DMS114 treated with DMSO at 0.1 percent for 48 hours (cell line): Measurements from ENCODE around the gene POSTN.
A peak's percentile ranks its signal among the peaks of the same experiment; 100 is the strongest.

ENCODE experiments used
- DNase-seq: peaks from one replicate; lab custom pipeline; 2025; ENCODE audit not compliant: unreplicated experiment; lab: John Stamatoyannopoulos, UW

POSTN gene, protein sequence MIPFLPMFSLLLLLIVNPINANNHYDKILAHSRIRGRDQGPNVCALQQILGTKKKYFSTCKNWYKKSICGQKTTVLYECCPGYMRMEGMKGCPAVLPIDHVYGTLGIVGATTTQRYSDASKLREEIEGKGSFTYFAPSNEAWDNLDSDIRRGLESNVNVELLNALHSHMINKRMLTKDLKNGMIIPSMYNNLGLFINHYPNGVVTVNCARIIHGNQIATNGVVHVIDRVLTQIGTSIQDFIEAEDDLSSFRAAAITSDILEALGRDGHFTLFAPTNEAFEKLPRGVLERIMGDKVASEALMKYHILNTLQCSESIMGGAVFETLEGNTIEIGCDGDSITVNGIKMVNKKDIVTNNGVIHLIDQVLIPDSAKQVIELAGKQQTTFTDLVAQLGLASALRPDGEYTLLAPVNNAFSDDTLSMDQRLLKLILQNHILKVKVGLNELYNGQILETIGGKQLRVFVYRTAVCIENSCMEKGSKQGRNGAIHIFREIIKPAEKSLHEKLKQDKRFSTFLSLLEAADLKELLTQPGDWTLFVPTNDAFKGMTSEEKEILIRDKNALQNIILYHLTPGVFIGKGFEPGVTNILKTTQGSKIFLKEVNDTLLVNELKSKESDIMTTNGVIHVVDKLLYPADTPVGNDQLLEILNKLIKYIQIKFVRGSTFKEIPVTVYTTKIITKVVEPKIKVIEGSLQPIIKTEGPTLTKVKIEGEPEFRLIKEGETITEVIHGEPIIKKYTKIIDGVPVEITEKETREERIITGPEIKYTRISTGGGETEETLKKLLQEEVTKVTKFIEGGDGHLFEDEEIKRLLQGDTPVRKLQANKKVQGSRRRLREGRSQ

DNA sequence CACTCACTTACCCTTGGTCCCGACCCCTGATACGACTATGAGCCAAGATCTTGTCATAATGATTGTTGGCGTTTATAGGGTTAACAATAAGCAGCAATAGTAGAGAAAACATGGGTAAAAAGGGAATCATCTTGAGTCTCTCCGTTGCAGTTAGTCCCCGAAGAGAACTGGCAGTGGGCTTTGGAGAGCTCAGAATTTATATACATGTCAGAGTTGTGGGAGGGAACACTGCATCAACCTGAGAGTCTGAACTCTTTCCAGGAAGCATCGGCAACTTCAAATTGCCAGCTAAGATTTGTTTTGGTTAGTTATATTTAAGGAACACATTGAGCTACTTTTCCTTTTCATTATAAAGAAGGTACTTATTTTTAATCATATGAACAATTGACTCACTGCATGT, at the start of gene POSTN:
POSTN (minus strand) TSS at position 172 of the 400 bp plus-strand sequence; CDS start at position 130, 42 bp downstream.
- DNase-seq, result no peak

- DNase-seq, result no peak
Measured at GRCh38 chr13:37647031-37647650, 48.6 kb upstream of the POSTN start.

- no peak for DNase-seq
Measured at GRCh38 chr13:37646531-37646930, 48.0 kb upstream of the POSTN start.

- DNase-seq, result no peak
Measured at GRCh38 chr13:37645181-37645740, 46.7 kb upstream of the POSTN start.

DNA sequence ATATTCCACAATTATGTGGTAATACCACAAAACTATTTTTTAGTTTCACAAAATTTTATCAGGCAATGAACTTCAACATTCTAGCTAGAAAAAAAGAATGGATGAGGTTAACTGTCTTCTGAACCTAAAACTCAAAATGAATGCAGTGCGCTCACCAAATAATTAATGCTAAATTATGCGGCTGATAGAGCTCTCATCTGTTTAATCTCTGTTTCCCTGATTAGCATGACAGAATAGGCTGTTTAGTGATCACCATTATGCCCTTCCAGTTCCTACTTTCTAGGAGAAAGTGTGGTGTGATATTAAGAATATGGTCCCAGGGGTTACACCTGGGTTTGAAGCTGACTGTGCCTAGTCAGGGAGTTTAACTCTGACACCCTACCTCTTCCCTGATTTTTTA, 42.8 kb upstream of the POSTN start:
- DNase-seq, result no peak

DNA sequence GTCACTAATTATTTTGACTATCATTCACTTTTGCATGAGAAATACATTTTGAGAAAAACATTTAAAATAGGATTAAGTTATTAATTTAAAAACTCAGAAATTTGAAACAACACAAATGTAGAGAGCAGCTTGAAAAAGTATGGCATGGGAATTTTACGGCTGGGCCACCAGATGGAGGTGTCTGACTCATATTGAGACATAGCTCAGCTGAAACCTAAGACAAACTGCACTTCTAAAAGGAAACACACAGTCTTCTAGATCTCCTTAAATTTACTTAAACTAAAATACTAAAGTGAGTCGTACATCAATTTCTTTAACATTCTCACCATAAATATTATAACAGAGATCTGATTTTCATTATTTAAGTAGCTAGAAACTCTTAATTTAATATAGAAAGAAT, 41.9 kb upstream of the POSTN start:
- DNase-seq, result peak; percentile 7

DNA sequence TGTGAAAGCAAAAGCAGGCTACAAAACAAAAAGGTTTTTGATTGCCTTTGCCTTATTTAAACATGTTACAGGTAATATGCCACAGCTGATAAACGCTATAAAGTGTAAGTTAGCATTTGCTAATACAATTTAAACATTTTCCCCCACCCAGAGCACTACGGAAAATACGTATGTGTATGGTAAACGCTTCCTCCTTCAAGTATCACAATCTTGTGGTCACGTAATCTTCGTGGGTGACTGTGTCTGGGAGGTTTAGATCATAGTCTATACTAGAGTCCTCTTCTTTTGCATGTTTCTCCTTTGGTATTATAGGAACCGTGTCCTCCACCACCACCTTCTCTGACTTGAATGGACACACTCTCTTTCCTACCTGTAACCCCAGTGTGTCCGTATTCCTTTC, 38.1 kb upstream of the POSTN start:
- DNase-seq, result no peak

DNA sequence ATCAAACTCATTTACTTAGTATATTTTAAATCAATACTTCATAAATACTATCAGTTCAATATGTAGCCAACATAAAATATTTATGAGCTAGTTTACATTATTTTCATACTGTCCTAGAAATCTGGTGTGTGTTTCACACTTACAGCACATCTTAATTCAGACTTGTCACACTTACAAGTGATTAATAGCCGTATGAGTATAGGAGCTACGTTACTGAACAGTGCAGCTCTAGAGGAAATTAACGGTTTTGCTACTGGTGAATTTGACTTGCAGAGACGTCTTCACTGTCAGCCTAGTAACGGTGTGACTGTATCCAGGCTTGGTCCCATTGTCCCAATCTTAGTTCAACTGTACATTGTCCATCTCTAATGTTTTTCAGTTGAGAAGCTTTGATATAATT, 33.7 kb upstream of the POSTN start:
- no peak for DNase-seq

- DNase-seq, result no peak
Measured at GRCh38 chr13:37627428-37627827, 28.9 kb upstream of the POSTN start.

GRCh38 chr13:37621811-37622361, 23.3 kb upstream of the POSTN start:
- DNase-seq, result no peak

DNA sequence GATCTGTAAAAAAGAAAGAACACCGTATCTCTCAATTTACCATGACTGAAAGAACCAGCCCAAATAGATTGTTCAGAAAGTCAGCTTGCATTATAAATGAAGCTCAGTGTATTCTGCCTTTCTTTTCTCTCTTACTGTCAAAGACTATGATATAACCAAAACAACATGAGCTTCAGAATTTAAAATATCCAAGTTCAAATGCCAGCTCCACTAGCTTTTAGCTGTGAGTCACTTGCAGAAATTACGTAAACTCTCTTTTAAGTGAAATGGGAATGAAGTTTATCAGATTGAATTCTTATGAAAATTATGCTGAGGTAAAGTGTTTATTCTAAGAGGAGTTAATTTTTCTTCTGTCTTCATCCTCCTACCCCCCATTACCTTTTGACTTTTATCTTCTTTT, 20.0 kb upstream of the POSTN start:
- DNase-seq, result no peak

GRCh38 chr13:37617173-37617572, 18.6 kb upstream of the POSTN start:
- no peak for DNase-seq

DNA sequence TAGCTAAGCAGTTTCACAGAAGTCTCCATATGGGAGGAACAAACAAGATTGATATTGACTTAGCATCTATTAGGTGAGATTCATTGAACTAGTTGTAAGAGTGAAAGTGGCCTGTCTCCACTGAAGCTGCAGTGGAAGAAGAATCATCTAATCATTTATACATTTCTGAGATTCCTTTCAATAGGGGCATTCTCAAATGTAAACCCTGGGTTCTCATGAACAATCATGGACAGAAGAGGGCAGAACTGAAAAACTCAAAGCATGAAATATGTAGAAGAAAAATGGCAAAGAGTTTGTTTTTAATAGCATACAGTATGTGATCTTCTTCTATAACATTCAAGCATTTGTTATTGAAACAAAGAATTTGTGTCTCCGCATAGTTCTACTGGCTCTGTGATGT, 17.6 kb upstream of the POSTN start:
- no peak for DNase-seq

GRCh38 chr13:37615276-37615675, 16.7 kb upstream of the POSTN start:
- DNase-seq, result no peak

GRCh38 chr13:37613638-37614037, 15.1 kb upstream of the POSTN start:
- DNase-seq, result no peak

DNA sequence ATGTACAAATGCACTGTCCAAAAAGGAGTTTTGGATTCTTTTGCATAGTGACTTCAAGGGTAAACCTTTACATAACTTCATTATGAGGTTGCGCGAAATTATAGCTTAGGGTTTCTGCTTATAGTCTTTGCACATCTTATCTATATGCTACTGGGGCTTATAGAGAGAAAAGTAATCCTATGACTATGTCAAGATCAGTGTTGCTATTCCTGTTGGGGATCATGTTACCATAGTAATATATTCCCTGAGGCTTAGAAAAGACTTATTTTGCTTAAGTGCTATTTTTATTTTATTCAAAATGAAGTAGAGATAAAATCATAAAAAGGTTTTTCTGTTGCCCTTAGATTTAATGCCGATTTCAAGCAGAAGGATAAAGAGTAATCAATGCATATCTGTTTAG, 14.7 kb upstream of the POSTN start:
- no peak for DNase-seq

GRCh38 chr13:37608750-37609339, 10.3 kb upstream of the POSTN start:
- no peak for DNase-seq

DNA sequence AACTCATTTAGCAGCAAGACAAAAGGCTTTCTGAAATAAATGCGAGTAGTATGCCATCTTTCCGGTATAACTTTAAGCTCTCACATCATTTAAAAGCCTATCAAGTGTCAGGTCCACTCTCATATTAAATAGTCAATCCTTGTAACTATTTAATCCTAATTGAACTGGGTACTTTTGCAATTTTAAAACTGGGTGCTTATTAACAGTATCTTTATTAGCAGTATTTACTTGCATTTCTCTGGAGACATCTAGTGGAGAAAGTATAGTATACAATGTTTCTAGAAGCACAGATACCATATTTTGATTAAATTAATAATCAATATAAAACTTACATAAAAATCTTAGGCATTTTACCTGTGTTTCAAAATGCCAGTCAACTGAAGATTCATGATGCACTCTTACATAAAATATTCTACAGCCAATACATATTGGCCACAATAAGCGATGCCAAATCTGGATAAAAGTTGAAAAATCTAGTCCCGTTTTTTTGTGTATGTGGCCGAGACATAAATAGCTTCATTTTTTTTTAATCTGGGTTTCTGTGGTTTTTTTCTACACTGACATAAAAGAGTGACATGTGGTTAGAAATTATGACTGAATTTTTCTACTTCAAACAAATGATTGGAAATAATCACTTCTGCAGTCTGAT, 4.3 kb upstream of the POSTN start:
- no peak for DNase-seq

DNA sequence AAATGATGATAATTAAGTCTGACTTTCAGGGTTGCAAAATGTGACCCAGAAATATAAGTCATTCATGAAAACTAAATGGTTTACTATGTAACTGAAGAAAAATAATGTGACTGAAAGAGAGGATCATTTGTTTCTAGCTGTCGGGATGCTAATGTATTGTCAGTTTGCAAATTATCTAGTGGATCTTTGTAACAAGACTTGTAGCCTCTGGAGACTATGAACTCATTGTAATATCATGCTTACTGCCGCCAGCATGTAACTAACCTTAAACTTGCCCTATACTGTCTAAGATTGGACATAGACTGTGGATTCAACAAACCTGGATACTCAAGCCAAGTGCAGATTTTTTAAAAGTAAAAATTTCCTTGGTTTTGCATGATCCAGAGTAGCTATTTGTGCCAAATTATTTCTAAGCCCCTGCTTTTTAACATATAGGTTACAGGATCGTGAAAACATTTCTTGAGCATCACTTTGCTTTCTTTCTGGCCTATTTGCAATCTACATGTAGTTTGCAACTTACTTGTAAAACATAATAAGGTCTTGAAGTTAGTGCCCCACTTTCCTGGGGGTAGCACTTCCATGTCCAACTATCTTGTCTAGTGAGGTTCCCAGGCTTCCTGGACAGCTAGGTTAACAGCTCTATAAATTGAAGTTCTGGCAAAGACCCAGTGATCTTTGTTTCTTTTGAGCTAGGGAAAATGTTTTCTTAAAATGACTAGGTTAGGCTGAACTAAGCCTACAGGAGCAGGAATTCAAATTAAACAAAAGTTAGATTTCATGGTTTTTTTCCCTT, 3.3 kb upstream of the POSTN start:
- no peak for DNase-seq

DNA sequence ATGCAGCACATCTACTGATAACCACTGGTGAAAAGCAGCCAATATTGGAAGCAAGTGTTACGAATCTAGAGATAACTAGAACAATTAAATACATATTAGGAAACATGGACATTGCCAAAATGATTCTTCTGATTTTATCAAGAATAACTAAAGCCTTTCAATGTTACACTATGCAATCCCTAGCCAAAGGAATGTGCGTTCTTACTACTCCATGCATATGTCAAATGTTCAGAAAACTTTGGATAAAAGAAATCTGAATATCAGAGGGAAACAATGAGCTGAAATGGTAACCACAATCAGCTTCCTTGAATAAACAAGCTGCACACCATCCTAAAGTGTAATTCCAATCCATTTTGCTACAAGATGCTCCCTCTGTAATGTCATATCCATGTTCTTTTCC, 951 bp upstream of the POSTN start:
- DNase-seq, result no peak
